Activated CD8-positive, alpha-beta memory T cell treated with anti-CD3 and anti-CD28 coated beads, Interleukin-2, amount 50 U/mL, for 24 hours (primary cell): ENCODE results near the gene RNASE8.
"Not testable (repeated sequence)": the region's sequence is repeated elsewhere in the genome, so short reads cannot be mapped to it uniquely, and the experiment has no call there.

Experiments used
- DNase-seq: peaks from one replicate; pipeline ENCODE4 v3.0.0-alpha.2; 2020; ENCODE audit errors: extremely low read depth

RNASE8 gene

GRCh38 chr14:21057803-21058675 is at the start of gene RNASE8:
Gene RNASE8, plus strand, starts transcription at chr14:21057822. Its CDS starts 71 bp downstream, at chr14:21057893.
- DNase-seq, result no peak

- DNase-seq, result not testable (repeated sequence)
Observed at GRCh38 chr14:21009721-21010120, 47.9 kb upstream of the RNASE8 start.

GRCh38 chr14:21011136-21011535 is 46.5 kb upstream of the RNASE8 start:
- no peak for DNase-seq

GRCh38 chr14:21014761-21015190 is 42.8 kb upstream of the RNASE8 start:
- peak; percentile 57 for DNase-seq

GRCh38 chr14:21015312-21015711 is 42.3 kb upstream of the RNASE8 start:
- DNase-seq, result no peak

- no peak for DNase-seq
Observed at GRCh38 chr14:21016413-21017190, 41.0 kb upstream of the RNASE8 start.

- no peak for DNase-seq
Observed at GRCh38 chr14:21017528-21018245, 39.9 kb upstream of the RNASE8 start.

GRCh38 chr14:21018286-21018685 is 39.3 kb upstream of the RNASE8 start:
- no peak for DNase-seq

GRCh38 chr14:21018781-21019180 is 38.8 kb upstream of the RNASE8 start:
- no peak for DNase-seq

GRCh38 chr14:21019366-21019765 is 38.3 kb upstream of the RNASE8 start:
- DNase-seq, result no peak

- DNase-seq, result no peak
Observed at GRCh38 chr14:21020977-21021545, 36.6 kb upstream of the RNASE8 start.

- no peak for DNase-seq
Observed at GRCh38 chr14:21022686-21023085, 34.9 kb upstream of the RNASE8 start.

- no peak for DNase-seq
Observed at GRCh38 chr14:21023174-21023573, 34.4 kb upstream of the RNASE8 start.

- no peak for DNase-seq
Observed at GRCh38 chr14:21023817-21024584, 33.6 kb upstream of the RNASE8 start.

- DNase-seq, result peak; percentile 26
Observed at GRCh38 chr14:21024585-21025370, 32.8 kb upstream of the RNASE8 start, which contains the start of gene NDRG2. Gene NDRG2, minus strand, starts transcription at chr14:21025061. Its CDS starts 1,746 bp downstream, at chr14:21023315.

- no peak for DNase-seq
Observed at GRCh38 chr14:21025371-21026273, 32.0 kb upstream of the RNASE8 start.

GRCh38 chr14:21026274-21026987 is 31.2 kb upstream of the RNASE8 start:
- DNase-seq, result no peak

GRCh38 chr14:21026988-21027315 is 30.7 kb upstream of the RNASE8 start:
- DNase-seq, result no peak
